Measurements from ENCODE around the gene TACR1.

TACR1 gene

DNA sequence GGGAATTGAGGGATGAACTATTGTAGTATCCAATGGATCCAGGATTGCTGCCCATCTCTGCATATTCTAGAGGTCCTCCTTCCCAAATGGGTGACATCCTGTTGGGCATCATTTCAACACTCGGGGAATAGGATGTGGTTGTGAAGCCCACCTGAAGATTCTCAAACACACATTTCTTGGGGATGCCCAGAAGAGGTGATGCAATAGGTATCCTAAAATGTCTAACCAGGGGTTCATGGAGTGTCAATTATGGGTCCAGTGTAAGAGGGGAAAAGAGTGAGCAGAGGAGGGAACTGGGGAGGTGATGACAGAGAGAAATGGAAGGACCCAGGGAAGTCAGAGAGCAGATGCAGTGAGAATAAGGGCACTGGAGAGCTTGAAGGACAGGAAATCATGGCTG is 188.7 kb downstream of the TACR1 start:
- no peak for DNase-seq

DNA sequence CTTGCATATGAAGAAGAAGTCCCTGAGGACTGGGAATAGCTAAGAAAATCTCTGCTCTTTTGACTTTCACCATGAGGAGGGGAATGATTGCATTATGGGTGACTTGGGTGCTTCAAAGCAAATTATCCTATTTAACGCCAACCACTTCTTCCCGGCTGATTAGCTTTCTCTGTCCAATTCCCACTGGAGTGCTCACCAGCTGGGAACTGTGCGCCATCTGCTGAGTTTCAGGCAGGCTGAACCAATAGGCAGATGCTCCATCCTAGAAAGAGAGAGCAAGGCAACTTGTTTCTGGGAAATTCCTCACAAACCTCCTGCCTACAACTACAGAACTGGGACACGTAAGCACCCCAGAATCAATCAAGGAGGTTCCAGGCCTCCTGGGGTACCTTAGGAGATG is 191.5 kb downstream of the TACR1 start:
- DNase-seq, result no peak

DNA sequence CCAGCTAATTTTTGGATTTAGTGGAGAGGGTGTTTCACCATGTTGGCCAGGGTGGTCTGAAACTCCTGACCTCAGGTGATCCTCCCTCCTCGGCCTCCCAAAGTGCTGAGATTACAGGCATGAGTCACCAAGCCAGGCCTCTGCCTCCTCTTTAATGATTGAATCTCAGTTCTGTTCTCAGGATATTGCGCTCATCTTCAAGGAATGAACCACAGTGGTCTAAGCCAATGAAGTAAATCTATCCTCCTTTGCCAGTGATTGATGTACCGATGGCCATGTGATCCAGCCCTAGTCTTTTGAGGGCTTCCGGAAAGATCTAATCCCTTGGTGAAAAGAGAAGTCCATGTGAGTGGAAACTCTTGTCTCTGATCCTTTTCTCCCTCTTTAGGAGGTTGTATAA is 192.3 kb downstream of the TACR1 start:
- no peak for DNase-seq

DNA sequence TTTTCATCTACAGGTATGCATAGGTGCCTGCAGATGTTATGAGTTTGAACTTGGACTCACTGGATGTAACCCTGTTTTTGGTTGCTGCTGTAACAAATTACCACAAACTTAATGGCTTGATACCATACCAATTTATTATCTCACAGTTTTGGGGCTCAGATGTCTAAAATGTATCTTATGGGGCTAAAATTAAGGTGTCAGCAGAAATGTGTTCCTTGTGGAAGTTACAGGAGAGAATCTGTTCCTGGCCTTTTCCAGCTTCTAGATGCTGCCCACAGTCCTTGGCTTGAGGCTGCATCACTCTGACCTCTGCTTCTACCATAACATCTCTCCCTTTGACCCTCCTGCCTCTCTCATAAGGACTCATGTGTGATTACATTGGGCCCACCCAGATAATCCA is 193.3 kb downstream of the TACR1 start:
- DNase-seq, result no peak

DNA sequence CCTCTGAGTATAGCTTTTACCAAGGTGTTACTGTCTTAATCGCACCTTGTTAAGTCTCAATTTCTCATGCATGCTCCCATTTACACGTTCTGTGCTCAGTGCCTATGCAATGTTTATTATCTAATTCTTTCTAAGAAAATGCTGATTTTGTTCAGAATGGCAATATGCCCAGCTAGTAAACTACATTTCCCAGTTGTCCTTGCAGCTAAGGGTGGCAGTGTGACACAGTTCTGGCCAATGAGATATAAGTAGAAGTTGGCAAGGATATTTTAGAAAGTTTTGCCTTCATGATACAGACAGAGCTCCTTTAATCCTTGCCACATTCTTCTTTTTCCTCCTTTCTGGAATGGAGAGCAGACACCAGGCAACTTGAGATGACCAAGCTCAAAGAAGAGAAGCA is 195.5 kb downstream of the TACR1 start:
- no peak for DNase-seq

DNA sequence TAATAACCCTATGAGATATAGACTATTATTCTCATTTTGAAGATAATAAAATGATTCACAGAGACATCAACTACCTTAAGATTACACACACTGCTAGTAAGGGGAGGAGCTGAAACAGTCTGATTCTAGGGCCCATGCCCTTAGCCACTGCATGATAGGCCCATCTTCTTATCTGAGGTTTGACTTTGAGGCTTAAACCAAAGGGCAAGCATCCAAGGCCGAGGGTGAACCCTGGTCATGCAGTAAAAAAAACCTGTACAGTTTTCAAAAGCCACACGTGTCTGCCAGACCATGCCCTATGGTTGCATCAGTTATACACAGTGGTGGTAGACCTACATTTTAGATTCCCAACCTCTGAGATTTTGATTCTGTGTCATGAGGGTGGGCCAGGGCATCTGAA is 196.0 kb downstream of the TACR1 start:
- no peak for DNase-seq

DNA sequence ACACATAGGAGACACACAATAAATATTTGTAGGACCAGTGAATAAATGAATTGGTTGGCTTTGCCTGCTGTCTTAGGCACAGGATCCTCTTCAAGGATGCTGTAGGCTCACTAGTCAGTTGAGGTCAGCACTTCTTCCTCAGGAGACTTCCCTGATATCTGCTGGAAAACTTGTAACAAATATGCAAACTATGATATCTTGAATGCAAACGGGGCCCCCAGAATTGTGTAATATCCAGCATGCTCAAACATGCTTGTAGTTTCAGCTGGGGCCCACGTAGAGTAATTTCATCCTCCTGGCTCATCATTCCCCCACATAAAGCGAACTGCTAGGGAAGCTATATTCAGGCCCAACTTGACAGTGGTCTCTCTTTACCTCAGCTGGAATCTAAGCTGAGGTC is 197.3 kb downstream of the TACR1 start:
- DNase-seq, result no peak

DNA sequence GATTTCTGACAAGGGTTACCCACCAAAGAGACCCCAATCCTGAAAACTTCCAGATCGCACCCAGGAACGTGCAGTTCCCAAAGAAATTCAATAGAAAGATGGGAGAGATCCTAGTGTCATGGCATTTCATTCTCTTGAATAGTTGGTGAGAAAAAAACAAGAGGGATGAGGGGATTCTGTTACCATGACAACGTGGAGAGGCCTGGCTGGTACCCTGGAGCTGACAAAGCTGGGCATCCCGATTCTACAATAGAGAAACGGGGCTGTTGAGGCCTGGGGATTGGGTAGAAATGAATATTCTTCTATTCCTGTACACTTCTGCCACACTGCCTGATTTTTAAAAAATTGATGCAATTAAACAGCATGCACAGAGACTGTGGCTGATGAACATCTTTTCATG is 199.9 kb downstream of the TACR1 start:
- DNase-seq, result no peak

Measured in 8988T (cell line).